Measurements from ENCODE around the gene GTF2A2. TPM values are rescaled to one million over a fixed set of nuclear protein-coding genes. Genes with fewer than 3 reads are reported as not detected.

GTF2A2 gene
- total RNA-seq, 1 donor, result 19.2 TPM

- peak; percentile 62 for TF ChIP-seq CTCF (IDR thresholded peaks at IDR 0.05; ENCODE audit: extremely low read depth, low read depth, low read length)
- H3K27ac ChIP-seq (ENCODE audit: low read depth, low read length), result no peak overlapping the region
- no peaks in the 10 kb centered on the region for H3K4me1 ChIP-seq (ENCODE audit: insufficient read depth, low read length)
- no peaks in the 10 kb centered on the region for H3K36me3 ChIP-seq (ENCODE audit: insufficient read depth, low read length)
- peak; percentile 92 for DNase-seq (ENCODE audit: insufficient read length, low spot score, missing footprints)
- H4K20me1 ChIP-seq (ENCODE audit: insufficient read depth, low read length), result no peaks in the 10 kb centered on the region
- peaks cover 26% of the 10 kb centered on the region for H3K27me3 ChIP-seq (ENCODE audit: insufficient read depth, low read length)
- no peak overlapping the region for H2AFZ ChIP-seq (ENCODE audit: low read length)
- H3K79me2 ChIP-seq (ENCODE audit: insufficient read depth, low read length), result no peaks in the 10 kb centered on the region
- H3K9me3 ChIP-seq (ENCODE audit: low read depth, low read length), result no peaks in the 10 kb centered on the region
- H3K4me3 ChIP-seq (ENCODE audit: insufficient read depth, low read length), result no peak overlapping the region
- H3K4me2 ChIP-seq (ENCODE audit: insufficient read depth, low read length), result no peak overlapping the region
These were observed 35.0 kb downstream of the GTF2A2 start for GRCh38 chr15:59622289-59622688.

- H4K20me1 ChIP-seq (ENCODE audit: insufficient read depth, low read length), result no peaks in the 10 kb centered on the region
- H3K4me3 ChIP-seq (ENCODE audit: insufficient read depth, low read length), result no peak overlapping the region
- H2AFZ ChIP-seq (ENCODE audit: low read length), result no peak overlapping the region
- H3K9me3 ChIP-seq (ENCODE audit: low read depth, low read length), result no peaks in the 10 kb centered on the region
- H3K4me2 ChIP-seq (ENCODE audit: insufficient read depth, low read length), result no peak overlapping the region
- H3K79me2 ChIP-seq (ENCODE audit: insufficient read depth, low read length), result no peaks in the 10 kb centered on the region
- H3K27ac ChIP-seq (ENCODE audit: low read depth, low read length), result no peak overlapping the region
- H3K27me3 ChIP-seq (ENCODE audit: insufficient read depth, low read length), result peaks cover 28% of the 10 kb centered on the region
- no peak for DNase-seq (ENCODE audit: insufficient read length, low spot score, missing footprints)
- no peak for TF ChIP-seq CTCF (IDR thresholded peaks at IDR 0.05; ENCODE audit: extremely low read depth, low read depth, low read length)
- H3K4me1 ChIP-seq (ENCODE audit: insufficient read depth, low read length), result no peaks in the 10 kb centered on the region
- H3K36me3 ChIP-seq (ENCODE audit: insufficient read depth, low read length), result no peaks in the 10 kb centered on the region
These were observed 38.9 kb downstream of the GTF2A2 start for GRCh38 chr15:59618406-59618805.

- Histone ChIP-seq H3K4me1 (ENCODE audit: insufficient read depth, low read length) (no peaks in the 10 kb centered on the region), H4K20me1 (ENCODE audit: insufficient read depth, low read length) (no peaks in the 10 kb centered on the region), H3K36me3 (ENCODE audit: insufficient read depth, low read length) (no peaks in the 10 kb centered on the region), H3K27me3 (ENCODE audit: insufficient read depth, low read length) (peaks cover 28% of the 10 kb centered on the region), H3K4me2 (ENCODE audit: insufficient read depth, low read length) (no peak overlapping the region), H3K4me3 (ENCODE audit: insufficient read depth, low read length) (no peak overlapping the region), H3K79me2 (ENCODE audit: insufficient read depth, low read length) (no peaks in the 10 kb centered on the region), H3K9me3 (ENCODE audit: low read depth, low read length) (no peaks in the 10 kb centered on the region), H2AFZ (ENCODE audit: low read length) (no peak overlapping the region), H3K27ac (ENCODE audit: low read depth, low read length) (no peak overlapping the region)
- TF ChIP-seq CTCF (IDR thresholded peaks at IDR 0.05; ENCODE audit: extremely low read depth, low read depth, low read length), result no peak
- no peak for DNase-seq (ENCODE audit: insufficient read length, low spot score, missing footprints)
These were observed 40.9 kb downstream of the GTF2A2 start for GRCh38 chr15:59616379-59616778.

- Histone ChIP-seq H3K4me3 (ENCODE audit: insufficient read depth, low read length) (no peak overlapping the region), H3K27ac (ENCODE audit: low read depth, low read length) (no peak overlapping the region), H2AFZ (ENCODE audit: low read length) (no peak overlapping the region), H3K79me2 (ENCODE audit: insufficient read depth, low read length) (no peaks in the 10 kb centered on the region), H3K36me3 (ENCODE audit: insufficient read depth, low read length) (no peaks in the 10 kb centered on the region), H3K9me3 (ENCODE audit: low read depth, low read length) (no peaks in the 10 kb centered on the region), H3K4me2 (ENCODE audit: insufficient read depth, low read length) (no peak overlapping the region), H4K20me1 (ENCODE audit: insufficient read depth, low read length) (no peaks in the 10 kb centered on the region), H3K4me1 (ENCODE audit: insufficient read depth, low read length) (no peaks in the 10 kb centered on the region), H3K27me3 (ENCODE audit: insufficient read depth, low read length) (peaks cover 28% of the 10 kb centered on the region)
- no peak for DNase-seq (ENCODE audit: insufficient read length, low spot score, missing footprints)
- no peak for TF ChIP-seq CTCF (IDR thresholded peaks at IDR 0.05; ENCODE audit: extremely low read depth, low read depth, low read length)
These were observed 41.7 kb downstream of the GTF2A2 start for GRCh38 chr15:59615661-59616060.
